Measurements from ENCODE around the gene JAG1. TPM values are rescaled to one million over a fixed set of nuclear protein-coding genes. Genes with fewer than 3 reads are reported as not detected.

The JAG1 gene
- total RNA-seq, 1 donor from 2014 or later: 4.3 TPM

DNA sequence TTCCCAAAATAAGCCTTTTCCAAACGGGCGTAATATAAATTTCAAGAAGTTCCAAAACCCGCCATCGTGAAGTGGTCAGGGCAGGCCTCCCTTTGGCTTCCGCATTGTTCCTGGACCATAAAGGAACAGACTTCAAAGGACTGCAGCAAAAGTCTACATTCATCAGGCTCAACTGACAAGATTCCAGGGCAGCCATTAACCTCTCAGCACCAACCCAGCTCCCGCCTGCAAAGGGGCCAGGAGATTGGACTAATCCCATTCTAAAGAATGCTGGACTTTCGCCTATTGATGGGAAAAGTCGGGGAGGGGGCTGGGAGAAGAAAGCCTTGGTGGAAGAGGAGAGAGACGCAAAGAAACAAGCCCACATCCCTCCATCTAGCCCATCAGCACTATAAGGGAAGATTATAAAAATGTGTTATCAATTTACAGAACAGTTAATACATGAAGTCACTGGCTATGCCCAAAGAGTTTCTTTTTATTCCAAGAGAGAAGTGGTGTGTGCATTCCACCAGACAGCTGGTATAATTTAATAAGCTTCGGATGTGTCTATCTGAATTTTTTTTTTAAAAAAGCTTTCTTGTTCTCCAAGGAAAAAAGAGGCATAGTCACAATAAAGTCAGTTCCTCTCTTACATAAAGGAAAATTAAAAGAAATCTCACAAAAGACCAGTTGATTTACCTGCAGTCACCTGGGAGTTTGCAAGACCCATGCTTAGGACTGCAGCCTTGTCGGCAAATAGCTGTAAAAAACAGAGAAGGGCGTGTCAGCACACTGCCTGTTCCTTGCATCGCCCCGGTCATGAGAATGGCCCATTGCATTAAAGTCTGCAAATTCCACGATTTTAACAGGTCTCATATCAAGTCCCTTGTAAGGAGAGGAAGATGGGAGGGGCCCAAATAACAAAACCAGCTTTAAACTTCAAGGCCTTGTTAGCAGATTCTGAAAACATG, 17.8 kb downstream of the JAG1 start:
- DNase-seq (ENCODE audit: low spot score) (no peak), ATAC-seq (no peak)

GRCh38 chr20:10654630-10655029, 19.2 kb downstream of the JAG1 start:
- DNase-seq (ENCODE audit: low spot score): no peak
- ATAC-seq: no peak

DNA sequence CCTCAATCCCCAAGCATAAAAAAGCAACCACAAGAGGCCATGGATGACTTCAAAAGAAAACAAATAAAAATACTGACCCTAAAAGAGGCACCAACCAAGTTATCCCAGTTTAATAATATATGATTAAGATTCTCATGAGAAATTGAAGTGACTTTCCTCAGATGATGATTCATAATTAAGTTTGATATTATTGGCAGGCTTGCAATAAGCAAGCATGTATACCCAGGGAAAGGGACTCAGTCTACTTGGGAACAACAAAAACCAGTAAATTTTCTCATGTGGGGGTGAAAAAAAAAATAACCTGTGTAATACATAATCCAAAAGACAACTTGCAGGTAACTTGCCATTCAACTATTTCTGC, 19.6 kb downstream of the JAG1 start:
- no peak for DNase-seq (ENCODE audit: low spot score)

GRCh38 chr20:10653599-10654249, 20.1 kb downstream of the JAG1 start:
- ATAC-seq (no peak), DNase-seq (ENCODE audit: low spot score) (no peak)

More for the DNA sequence above, 19.6 kb downstream of the JAG1 start:
- ATAC-seq: no peak

- DNase-seq (ENCODE audit: low spot score) (no peak), ATAC-seq (peak; percentile 25)
Measured at GRCh38 chr20:10652660-10653261, 21.0 kb downstream of the JAG1 start.

DNA sequence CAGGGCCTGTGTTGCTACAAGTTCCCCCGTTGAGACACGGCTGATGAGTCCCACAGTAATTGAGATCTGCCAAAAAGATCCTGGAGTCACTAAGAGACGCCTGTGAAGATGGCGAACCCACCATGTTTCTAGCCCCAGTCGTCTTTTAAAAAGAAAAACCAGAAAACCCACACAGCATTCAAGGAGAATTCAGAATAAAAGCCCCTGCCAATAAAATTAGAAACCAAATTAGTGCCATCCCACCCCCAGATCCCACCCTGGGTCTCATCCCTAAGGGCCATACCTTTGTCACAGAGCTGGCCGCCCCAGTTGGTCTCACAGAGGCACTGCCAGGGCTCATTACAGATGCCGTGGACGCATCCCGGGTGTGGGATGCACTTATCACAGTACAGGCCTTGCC, 21.6 kb downstream of the JAG1 start:
- ATAC-seq: no peak
- no peak for DNase-seq (ENCODE audit: low spot score)

DNA sequence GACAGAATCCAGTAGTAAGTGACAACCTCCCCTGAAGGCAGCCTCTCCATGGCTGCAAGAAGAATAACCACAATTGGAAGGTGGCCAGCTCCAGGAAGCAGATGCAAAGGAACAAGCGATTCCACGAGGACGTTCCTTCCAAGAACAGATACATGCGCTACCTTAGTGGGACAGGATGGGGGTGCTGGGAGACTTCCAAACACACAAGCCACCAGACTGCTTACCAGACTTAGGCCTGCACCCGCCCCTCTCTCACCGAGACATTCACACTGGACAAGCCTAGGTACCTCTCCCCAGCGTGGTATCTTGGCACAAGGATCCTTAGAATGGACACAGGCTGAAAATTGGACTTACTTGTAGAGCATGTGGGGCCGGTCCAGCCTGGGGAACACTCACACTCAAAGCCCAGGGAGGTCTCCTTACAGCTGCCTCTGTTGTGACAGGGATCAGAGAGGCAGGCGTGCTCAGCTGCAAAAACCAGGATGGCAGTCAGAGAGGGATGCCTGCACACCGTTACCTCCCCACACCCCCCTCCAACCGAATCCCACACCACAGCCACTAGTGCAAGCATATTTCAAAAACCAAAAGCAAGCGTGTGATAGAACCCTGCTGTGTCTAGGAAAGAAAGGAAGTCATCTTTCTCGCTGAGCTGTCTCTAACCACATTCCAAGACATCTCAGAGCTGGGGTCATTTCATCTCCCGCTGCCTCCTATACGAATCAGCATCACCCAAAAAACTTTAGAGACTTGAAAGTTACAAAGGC, 22.4 kb downstream of the JAG1 start:
- ATAC-seq (no peak), DNase-seq (ENCODE audit: low spot score) (no peak)

DNA sequence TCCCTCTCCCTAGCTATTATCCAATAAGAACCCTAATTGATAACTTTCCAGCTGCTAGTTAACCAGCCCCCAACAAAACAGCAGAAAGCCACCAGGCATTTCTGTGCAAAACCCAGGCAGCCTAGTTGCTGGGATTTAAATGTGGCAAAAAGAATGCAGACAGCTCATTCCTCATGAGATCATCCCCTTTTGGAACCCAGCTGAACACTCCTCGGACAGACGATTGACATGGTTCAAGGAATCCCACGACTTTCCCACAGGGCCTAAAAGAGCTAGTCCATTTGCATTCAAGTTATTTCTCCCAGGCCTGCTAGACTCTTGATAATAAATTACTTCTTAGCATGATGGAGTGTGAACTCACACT, 24.0 kb downstream of the JAG1 start:
- ATAC-seq: no peak
- DNase-seq (ENCODE audit: low spot score): no peak

- ATAC-seq (no peak), DNase-seq (ENCODE audit: low spot score) (no peak)
Measured at GRCh38 chr20:10649080-10649796, 24.6 kb downstream of the JAG1 start.

DNA sequence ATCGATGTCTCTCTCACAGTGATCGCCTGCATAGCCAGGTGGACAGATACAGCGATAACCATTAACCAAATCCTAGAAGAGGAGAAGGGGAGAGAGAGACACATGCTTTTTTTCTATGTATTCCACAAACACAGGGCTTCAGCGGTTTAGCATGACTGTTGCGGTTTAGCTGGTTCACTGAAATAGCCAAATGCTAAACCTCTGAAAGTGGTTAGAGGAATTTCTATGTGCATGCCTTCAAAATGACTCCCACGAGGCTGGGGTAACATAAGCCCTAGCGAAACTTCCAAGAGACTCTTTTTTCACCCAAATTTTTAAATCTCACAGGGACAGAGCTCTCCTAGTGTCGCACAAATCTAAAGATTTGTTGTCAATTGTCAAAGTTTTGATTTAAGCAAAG, 25.1 kb downstream of the JAG1 start:
- ATAC-seq: no peak
- no peak for DNase-seq (ENCODE audit: low spot score)

DNA sequence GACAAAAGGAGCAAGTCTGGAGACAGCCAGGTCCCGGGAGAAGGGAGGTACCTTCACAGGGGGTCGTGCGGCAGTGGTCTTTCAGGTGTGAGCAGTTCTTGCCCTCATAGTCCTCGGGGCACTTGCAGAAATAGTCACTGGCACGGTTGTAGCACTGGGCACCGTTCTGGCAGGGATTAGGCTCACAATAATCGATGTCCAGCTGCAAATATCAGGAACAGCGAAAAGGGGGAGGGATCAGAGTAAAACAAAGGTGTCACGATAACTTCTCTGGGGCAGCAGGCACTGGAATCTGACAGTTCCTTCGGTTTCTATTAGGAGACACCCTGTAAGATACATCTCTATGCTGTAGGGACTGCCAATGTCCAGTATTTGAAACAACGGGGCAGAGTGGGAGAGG, 25.9 kb downstream of the JAG1 start:
- no peak for DNase-seq (ENCODE audit: low spot score)
- ATAC-seq: no peak

DNA sequence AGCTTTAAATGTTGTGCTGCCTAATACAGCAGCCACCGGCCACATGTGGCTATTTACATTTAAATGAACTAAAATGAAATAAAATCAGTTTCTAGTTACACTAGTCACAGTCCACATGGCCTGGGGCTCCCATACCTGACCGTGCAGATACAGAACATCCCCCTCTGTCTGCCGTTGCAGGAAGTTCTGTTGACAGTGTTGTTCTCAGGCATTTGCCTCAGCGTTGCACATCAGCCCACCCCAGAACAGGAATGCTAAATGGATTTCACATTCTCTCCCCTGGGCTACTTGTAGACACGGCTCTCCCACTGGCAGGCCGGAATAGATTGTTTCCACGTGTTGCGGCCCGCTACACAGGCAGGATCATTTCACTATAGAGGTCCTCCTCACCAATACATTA, 26.3 kb downstream of the JAG1 start:
- ATAC-seq: no peak
- DNase-seq (ENCODE audit: low spot score): no peak

DNA sequence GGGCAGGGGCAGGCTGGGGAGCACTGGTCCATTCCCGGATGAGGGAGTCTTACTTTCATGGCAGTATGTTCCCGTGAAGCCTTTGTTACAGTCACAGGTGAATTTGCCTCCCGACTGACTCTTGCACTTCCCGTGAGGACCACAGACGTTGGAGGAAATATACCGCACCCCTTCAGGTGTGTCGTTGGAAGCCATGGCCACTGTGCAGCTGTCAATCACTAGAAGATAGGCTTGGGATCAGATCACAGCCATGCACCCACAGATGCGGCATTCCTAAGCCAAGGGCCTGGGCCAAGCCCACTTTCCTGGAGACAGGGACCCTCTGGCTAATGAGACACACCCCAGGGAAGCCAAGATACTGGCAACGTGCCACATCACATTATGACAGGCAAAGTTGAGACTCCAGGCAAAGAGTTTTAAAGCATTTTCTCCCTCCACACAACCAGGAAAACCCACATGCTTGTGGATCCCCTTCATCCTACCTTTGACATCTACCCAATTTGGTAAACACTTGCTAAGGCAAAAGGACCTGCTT, 26.8 kb downstream of the JAG1 start:
- ATAC-seq (no peak), DNase-seq (ENCODE audit: low spot score) (no peak)

- ATAC-seq (no peak), DNase-seq (ENCODE audit: low spot score) (no peak)
Measured at GRCh38 chr20:10646006-10646405, 27.8 kb downstream of the JAG1 start.

DNA sequence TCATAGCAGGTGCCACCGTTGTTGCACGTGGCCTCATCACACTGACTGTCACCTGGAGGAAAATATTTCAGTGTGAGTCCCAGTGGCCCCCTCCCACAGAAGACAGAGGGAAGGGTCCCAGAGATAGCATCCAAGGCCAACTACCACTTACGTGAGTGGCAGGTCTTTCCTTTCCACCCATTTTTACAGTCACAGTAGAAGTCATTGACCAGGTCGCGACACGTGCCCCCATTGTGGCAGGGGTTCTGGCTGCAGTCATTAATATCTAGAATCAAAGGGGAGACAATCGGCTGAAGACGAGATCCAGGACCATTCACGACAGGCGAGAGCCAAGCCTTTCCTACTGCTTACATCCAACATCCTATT, 28.6 kb downstream of the JAG1 start:
- DNase-seq (ENCODE audit: low spot score): no peak
- no peak for ATAC-seq

DNA sequence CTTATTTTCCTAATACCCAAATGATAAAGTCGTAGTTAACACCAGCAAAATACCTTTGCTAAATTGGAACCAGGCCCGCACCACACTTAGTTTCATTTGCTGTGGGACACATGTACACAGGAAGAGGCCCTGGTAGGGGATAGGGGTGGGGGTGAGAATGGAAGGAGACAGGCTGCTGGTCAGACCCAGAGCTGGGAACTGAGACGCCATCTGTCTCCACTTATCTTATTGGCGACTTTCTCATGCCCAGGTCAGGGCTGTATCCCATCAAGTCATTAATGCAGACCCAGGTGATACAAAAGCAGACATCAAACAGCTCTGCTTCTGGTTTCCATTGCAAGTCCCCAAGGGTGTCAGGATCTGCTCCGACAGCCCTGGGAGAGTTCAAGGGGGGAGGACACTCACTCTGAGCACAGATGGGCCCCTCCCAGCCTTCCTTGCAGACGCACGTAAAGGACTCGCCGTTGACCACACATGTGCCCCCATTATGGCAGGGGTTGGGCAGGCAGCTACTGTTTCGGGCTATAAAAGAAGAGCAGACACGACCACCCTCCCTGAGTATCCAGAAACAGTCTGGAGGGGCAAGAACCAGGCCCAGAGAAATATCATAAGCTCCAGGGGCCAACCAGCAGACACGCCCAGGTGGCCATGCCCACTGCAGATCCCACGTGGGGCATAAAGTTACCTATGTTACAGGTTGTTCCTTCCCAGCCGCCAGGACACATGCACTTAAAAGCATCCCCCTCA, 29.2 kb downstream of the JAG1 start:
- no peak for ATAC-seq
- DNase-seq (ENCODE audit: low spot score): no peak

GRCh38 chr20:10643560-10643873, 30.3 kb downstream of the JAG1 start:
- DNase-seq (ENCODE audit: low spot score): no peak
- no peak for ATAC-seq

DNA sequence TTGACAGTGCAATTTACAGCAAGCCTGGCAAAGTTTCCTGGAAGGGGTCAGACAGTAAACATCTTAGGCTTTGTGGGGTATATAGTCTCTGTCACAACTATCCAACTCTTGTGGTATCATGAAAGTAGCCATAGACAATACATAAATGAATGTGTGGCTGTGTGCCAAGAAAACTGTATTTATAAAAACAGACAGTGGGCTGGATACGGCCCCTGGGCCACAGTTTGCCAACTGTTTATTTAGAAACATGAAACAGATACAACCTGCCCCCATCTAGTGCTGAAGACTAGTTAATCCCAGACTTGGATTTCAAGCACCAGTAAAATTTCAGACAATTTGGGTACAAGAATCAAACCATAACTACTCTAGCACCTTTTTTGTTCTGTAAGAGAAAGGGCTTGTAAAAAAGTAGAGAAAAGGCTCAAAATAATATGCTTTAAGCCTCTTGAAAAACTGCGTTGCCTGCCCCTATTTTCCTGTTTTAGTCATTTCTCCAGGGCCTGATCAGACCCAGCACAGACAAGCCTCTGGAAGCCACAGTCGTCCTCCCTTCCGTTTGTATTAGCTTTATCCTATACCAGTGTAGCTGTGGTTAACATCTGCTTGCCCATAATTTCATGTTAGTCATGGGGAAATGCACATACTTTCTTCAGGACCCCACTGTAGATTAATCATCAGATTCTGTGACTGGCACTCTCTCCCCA, 30.8 kb downstream of the JAG1 start:
- ATAC-seq: no peak

GRCh38 chr20:10641893-10642292, 31.9 kb downstream of the JAG1 start:
- DNase-seq (ENCODE audit: low spot score): no peak
- no peak for ATAC-seq

More for the DNA sequence above, 30.8 kb downstream of the JAG1 start:
- DNase-seq (ENCODE audit: low spot score): no peak
